Measurements from ENCODE around the gene CCL7.

The CCL7 gene

DNA sequence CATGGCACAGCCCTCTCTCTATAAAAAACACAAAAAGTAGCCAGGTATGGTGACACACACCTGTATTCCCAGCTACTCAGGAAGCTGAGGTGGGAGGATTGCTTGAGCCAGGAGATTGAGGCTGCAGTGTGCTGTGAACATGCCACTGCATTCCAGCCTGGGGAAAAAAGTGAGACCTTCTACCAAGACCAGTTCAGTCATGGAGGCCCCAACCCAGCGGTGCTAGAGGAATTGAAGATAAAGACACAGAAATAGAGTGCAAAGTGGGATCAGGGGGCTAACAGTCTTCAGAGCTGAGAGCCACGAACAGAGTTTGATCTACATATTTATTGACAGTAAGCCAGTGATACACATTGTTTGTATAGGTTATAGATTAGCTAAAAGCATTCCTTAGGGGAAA lies 33.6 kb downstream of the CCL7 start:
- TF ChIP-seq, protein P1, sequence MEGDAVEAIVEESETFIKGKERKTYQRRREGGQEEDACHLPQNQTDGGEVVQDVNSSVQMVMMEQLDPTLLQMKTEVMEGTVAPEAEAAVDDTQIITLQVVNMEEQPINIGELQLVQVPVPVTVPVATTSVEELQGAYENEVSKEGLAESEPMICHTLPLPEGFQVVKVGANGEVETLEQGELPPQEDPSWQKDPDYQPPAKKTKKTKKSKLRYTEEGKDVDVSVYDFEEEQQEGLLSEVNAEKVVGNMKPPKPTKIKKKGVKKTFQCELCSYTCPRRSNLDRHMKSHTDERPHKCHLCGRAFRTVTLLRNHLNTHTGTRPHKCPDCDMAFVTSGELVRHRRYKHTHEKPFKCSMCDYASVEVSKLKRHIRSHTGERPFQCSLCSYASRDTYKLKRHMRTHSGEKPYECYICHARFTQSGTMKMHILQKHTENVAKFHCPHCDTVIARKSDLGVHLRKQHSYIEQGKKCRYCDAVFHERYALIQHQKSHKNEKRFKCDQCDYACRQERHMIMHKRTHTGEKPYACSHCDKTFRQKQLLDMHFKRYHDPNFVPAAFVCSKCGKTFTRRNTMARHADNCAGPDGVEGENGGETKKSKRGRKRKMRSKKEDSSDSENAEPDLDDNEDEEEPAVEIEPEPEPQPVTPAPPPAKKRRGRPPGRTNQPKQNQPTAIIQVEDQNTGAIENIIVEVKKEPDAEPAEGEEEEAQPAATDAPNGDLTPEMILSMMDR (conservative IDR thresholded peaks at IDR 0.05): no peak
- no peak overlapping the region for H3K27ac ChIP-seq

DNA sequence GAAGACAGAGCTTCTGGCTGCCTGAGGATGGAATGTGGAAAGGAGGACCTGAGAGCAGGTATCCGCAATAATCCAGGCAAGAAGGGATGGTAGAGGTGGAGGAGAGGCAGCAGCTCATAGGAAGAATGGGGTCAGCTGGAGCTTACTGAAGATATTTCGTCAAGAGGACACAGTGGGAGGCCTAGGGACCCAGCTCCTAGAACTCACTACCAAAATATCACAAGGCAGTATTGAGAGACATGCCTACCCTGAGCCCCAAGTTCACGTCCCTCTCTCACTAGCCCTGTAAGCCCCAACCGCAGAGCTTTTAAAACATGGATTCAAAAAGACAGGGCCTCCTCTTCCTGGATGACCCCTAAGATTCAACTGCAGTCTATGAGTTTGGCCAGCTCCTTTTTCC lies 35.0 kb downstream of the CCL7 start:
- no peak overlapping the region for H3K27ac ChIP-seq
- TF ChIP-seq, protein P1 (conservative IDR thresholded peaks at IDR 0.05): no peak

- H3K27ac ChIP-seq: no peak overlapping the region
- TF ChIP-seq, protein P1 (conservative IDR thresholded peaks at IDR 0.05): no peak
Measured at GRCh38 chr17:34305606-34306005, 35.6 kb downstream of the CCL7 start.

DNA sequence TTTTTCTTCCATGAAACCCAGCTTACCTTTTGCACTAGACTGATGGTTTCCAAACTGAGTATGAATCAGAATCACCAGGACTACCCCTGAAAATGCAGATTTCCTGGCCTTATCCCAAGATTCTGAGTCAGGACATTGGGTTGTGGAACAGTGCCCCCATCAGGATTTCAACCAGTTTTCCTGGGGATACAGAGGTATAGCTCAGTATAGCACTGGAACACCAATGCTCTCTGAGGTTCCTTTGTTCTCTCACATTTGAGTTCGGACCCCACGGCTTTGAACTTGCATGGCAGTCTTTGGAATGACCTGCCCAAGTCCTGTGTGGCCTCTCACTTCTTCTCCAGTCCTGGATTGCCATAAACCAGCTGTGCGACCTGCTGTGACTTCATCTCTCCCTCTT lies 36.4 kb downstream of the CCL7 start:
- H3K27ac ChIP-seq: no peak overlapping the region
- TF ChIP-seq, protein P1 (conservative IDR thresholded peaks at IDR 0.05): peak; percentile 59

DNA sequence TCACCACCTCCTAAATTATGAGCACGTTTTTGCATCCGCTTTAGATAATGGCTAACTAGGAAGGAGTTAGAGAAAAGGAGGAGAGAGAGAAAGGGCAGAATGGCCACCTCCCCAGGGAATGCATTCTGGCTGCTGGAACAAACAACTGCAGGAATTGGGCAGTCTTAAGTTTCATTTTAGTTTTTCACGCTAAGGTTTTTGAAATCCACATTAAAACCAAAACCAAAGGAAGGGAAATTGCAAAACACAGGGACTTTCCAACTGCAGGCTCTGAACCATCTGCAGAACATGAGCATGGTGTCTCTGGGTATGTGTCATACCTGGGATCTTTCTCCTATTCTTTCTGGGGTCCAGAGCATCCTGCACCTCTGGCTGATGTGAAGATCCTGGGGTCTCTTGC lies 37.1 kb downstream of the CCL7 start:
- TF ChIP-seq, protein P1 (conservative IDR thresholded peaks at IDR 0.05): no peak
- no peak overlapping the region for H3K27ac ChIP-seq

- TF ChIP-seq, protein P1 (conservative IDR thresholded peaks at IDR 0.05): no peak
- H3K27ac ChIP-seq: no peak overlapping the region
Measured at GRCh38 chr17:34308371-34308770, 38.4 kb downstream of the CCL7 start.

DNA sequence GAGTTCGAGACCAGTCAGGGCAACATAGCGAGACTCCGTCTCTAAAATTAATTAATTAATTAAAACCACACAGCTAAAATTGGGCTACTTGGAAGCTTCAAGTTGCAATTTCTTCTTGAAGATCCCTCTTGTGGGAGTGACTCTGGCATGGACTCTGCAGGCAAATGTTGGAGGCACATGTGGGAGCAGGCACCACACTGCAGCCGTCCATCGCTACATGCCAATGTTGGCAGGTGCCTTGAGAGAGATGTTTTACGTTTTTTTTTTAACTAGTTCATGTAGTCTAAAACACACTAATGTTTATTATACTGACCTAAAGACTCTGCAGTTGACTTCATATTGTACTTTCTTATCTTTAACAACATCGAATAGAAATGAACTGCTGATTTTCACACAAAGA lies 41.3 kb downstream of the CCL7 start:
- no peak overlapping the region for H3K27ac ChIP-seq
- TF ChIP-seq, protein P1 (conservative IDR thresholded peaks at IDR 0.05): no peak

DNA sequence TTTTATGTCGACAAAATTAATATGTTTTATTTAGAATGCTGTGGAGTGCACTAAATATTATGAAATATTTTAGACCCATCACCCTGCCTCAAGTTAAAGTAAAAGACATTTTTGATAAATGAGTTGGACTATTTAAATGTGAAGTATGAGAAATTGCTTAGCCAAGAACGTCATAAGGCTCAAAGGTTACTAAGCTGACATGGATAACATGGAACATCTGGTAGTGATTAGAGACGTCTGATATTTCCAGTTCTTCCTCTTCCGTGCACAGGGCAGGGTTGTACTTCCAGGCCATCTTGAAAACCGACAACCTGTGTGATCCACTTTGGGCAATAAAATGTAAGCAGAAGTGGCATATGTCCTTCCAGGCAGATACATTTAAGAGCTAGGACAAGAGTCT lies 42.1 kb downstream of the CCL7 start:
- H3K27ac ChIP-seq: no peak overlapping the region
- TF ChIP-seq, protein P1 (conservative IDR thresholded peaks at IDR 0.05): no peak

All from VCaP (cell line).